Measurements from ENCODE around the gene FHDC1.
"Not testable (repeated sequence)": the region's sequence is repeated elsewhere in the genome, so short reads cannot be mapped to it uniquely, and the experiment has no call there.

FHDC1 gene

GRCh38 chr4:152935631-152936445 lies at the start of gene FHDC1:
Gene FHDC1 (plus strand): TSS chr4:152936323. CDS start chr4:152943058, 6,735 bp downstream.
- no peak for DNase-seq

GRCh38 chr4:152887981-152888380 lies 48.1 kb upstream of the FHDC1 start:
- DNase-seq = no peak

- no peak for DNase-seq
Observed at GRCh38 chr4:152892974-152893373, 43.1 kb upstream of the FHDC1 start.

GRCh38 chr4:152894673-152895072 lies 41.5 kb upstream of the FHDC1 start:
- DNase-seq = no peak

- DNase-seq = no peak
Observed at GRCh38 chr4:152896811-152897210, 39.3 kb upstream of the FHDC1 start.

- not testable (repeated sequence) for DNase-seq
Observed at GRCh38 chr4:152898133-152898532, 38.0 kb upstream of the FHDC1 start.

- DNase-seq = no peak
Observed at GRCh38 chr4:152898606-152899005, 37.5 kb upstream of the FHDC1 start.

- no peak for DNase-seq
Observed at GRCh38 chr4:152900395-152900794, 35.7 kb upstream of the FHDC1 start.

- DNase-seq = no peak
Observed at GRCh38 chr4:152901205-152901604, 34.9 kb upstream of the FHDC1 start.

- no peak for DNase-seq
Observed at GRCh38 chr4:152903658-152904057, 32.5 kb upstream of the FHDC1 start.

- DNase-seq = no peak
Observed at GRCh38 chr4:152909901-152910300, 26.2 kb upstream of the FHDC1 start.

GRCh38 chr4:152910521-152910920 lies 25.6 kb upstream of the FHDC1 start:
- no peak for DNase-seq

- DNase-seq = no peak
Observed at GRCh38 chr4:152917543-152918395, 18.4 kb upstream of the FHDC1 start.

- DNase-seq = no peak
Observed at GRCh38 chr4:152919826-152920225, 16.3 kb upstream of the FHDC1 start.

- no peak for DNase-seq
Observed at GRCh38 chr4:152920768-152921167, 15.4 kb upstream of the FHDC1 start.

GRCh38 chr4:152921284-152921683 lies 14.8 kb upstream of the FHDC1 start:
- DNase-seq = no peak

GRCh38 chr4:152925851-152926250 lies 10.3 kb upstream of the FHDC1 start:
- no peak for DNase-seq

GRCh38 chr4:152926959-152927358 lies 9.2 kb upstream of the FHDC1 start:
- no peak for DNase-seq

GRCh38 chr4:152927737-152928136 lies 8.4 kb upstream of the FHDC1 start:
- DNase-seq = no peak

GRCh38 chr4:152928286-152928685 lies 7.8 kb upstream of the FHDC1 start:
- no peak for DNase-seq

- DNase-seq = no peak
Observed at GRCh38 chr4:152929888-152930287, 6.2 kb upstream of the FHDC1 start.

- DNase-seq = no peak
Observed at GRCh38 chr4:152935143-152935542, 980 bp upstream of the FHDC1 start.

- no peak for DNase-seq
Observed at GRCh38 chr4:152936446-152937335, 568 bp downstream of the FHDC1 start.
